Neural progenitor cell (in vitro differentiated cells): ENCODE data around the gene MTIF3. TPM values are rescaled to one million over a fixed set of nuclear protein-coding genes. Genes with fewer than 3 reads are reported as not detected.

ENCODE experiments used
- DNase-seq: peaks from one replicate; pipeline ENCODE4 v3.0.0-alpha.2; 2016; ENCODE audit warnings: low spot score
- H2AFZ ChIP-seq: fragments of 200-600 bp; sonication (generic); replicated peaks from 2 replicates; pipeline ENCODE4 v1.6.1; 2016; ENCODE audit warnings: antibody characterized with exemption
- H3F3A ChIP-seq: fragments of 200-600 bp; sonication (generic); 2 replicates; pipeline ENCODE4 v1.6.1; 2016; ENCODE audit warnings: antibody characterized with exemption, low read depth
- H3K27ac ChIP-seq: fragments of 200-600 bp; sonication (generic); 2 replicates; pipeline ENCODE4 v1.5.1; 2016; ENCODE audit warnings: mild to moderate bottlenecking
- H3K27me3 ChIP-seq: fragments of 200-600 bp; sonication (generic); 2 replicates; pipeline ENCODE4 v1.6.1; 2016; ENCODE audit warnings: mild to moderate bottlenecking, moderate library complexity
- H3K36me3 ChIP-seq: fragments of 200-600 bp; sonication (generic); 2 replicates; pipeline ENCODE4 v1.5.1; 2016
- H3K4me1 ChIP-seq: fragments of 200-600 bp; sonication (generic); 2 replicates; pipeline ENCODE4 v1.6.1; 2016; ENCODE audit warnings: mixed run types
- H3K4me2 ChIP-seq: fragments of 200-600 bp; sonication (generic); 2 replicates; pipeline ENCODE4 v1.6.1; 2016
- H3K4me3 ChIP-seq: fragments of 200-600 bp; sonication (generic); 2 replicates; pipeline ENCODE4 v1.5.1; 2016
- H3K79me2 ChIP-seq: fragments of 200-600 bp; sonication (generic); 2 replicates; pipeline ENCODE4 v1.6.1; 2016; ENCODE audit warnings: low read depth
- H3K9ac ChIP-seq: fragments of 200-600 bp; sonication (generic); 2 replicates; pipeline ENCODE4 v1.6.1; 2016
- H3K9me3 ChIP-seq: fragments of 200-600 bp; sonication (generic); 2 replicates; pipeline ENCODE4 v1.5.1; 2016; ENCODE audit warnings: low read depth
- H4K20me1 ChIP-seq: fragments of 200-600 bp; sonication (generic); 2 replicates; pipeline ENCODE4 v1.6.1; 2016; ENCODE audit warnings: low read depth
- H3K27ac Mint-ChIP-seq: 3 replicates; pipeline ENCODE4 v1.8.0; 2021; ENCODE audit warnings: mixed read lengths
- H3K27me3 Mint-ChIP-seq: 2 replicates; pipeline ENCODE4 v1.8.0; 2022; ENCODE audit warnings: low read depth, mild to moderate bottlenecking, inconsistent platforms, moderate library complexity, mixed read lengths; ENCODE audit not compliant: insufficient read depth
- H3K36me3 Mint-ChIP-seq: 3 replicates; pipeline ENCODE4 v1.8.0; 2021; ENCODE audit warnings: mixed read lengths
- H3K4me1 Mint-ChIP-seq: 3 replicates; pipeline ENCODE4 v1.8.0; 2021; ENCODE audit warnings: mixed read lengths
- H3K4me3 Mint-ChIP-seq: 3 replicates; pipeline ENCODE4 v1.8.0; 2021; ENCODE audit warnings: mild to moderate bottlenecking, moderate library complexity, mixed read lengths
- H3K9me3 Mint-ChIP-seq: 3 replicates; pipeline ENCODE4 v1.8.0; 2020; ENCODE audit warnings: mixed read lengths
- EZH2 ChIP-seq: fragments of 200-600 bp; sonication (generic); IDR thresholded peaks from 2 replicates; pipeline ENCODE4 v1.6.1; 2017; ENCODE audit warnings: antibody characterized with exemption, mild to moderate bottlenecking, moderate library complexity
- EZH2phosphoT487 ChIP-seq: fragments of 200-600 bp; sonication (generic); IDR thresholded peaks from 2 replicates; pipeline ENCODE4 v1.6.1; 2017; ENCODE audit warnings: antibody characterized with exemption
- total RNA-seq: library from RNA; depleted of rRNA; stranded (reverse); fragments of >200 nt; gene quantifications from 2 replicates; pipeline ENCODE4 v1.2.3, GENCODE V29; 2015; ENCODE audit warnings: low replicate concordance
- TF ChIP-seq, protein P1 (sequence below): fragments of 200-600 bp; sonication (generic); IDR thresholded peaks from 2 replicates; pipeline ENCODE4 v1.5.1; 2017; ENCODE audit warnings: antibody characterized with exemption, mild to moderate bottlenecking

Gene MTIF3
- total RNA-seq, 1 donor from 2014 or later: 65.8 TPM

GRCh38 chr13:27398360-27398759 lies 52.0 kb downstream of the MTIF3 start:
- Histone ChIP-seq H3K27me3 (peaks cover 6% of the 10 kb centered on the region), H3K4me3 (no peak overlapping the region), H3K9ac (no peak overlapping the region), H3K79me2 (no peaks in the 10 kb centered on the region), H2AFZ (no peak overlapping the region), H3F3A (no peaks in the 10 kb centered on the region), H4K20me1 (peaks cover 3% of the 10 kb centered on the region), H3K4me1 (peaks cover 15% of the 10 kb centered on the region), H3K9me3 (no peaks in the 10 kb centered on the region), H3K4me2 (no peak overlapping the region), H3K36me3 (no peaks in the 10 kb centered on the region), H3K27ac (no peak overlapping the region)
- TF ChIP-seq EZH2: no peak
- no peak for TF ChIP-seq EZH2phosphoT487
- TF ChIP-seq, protein P1, sequence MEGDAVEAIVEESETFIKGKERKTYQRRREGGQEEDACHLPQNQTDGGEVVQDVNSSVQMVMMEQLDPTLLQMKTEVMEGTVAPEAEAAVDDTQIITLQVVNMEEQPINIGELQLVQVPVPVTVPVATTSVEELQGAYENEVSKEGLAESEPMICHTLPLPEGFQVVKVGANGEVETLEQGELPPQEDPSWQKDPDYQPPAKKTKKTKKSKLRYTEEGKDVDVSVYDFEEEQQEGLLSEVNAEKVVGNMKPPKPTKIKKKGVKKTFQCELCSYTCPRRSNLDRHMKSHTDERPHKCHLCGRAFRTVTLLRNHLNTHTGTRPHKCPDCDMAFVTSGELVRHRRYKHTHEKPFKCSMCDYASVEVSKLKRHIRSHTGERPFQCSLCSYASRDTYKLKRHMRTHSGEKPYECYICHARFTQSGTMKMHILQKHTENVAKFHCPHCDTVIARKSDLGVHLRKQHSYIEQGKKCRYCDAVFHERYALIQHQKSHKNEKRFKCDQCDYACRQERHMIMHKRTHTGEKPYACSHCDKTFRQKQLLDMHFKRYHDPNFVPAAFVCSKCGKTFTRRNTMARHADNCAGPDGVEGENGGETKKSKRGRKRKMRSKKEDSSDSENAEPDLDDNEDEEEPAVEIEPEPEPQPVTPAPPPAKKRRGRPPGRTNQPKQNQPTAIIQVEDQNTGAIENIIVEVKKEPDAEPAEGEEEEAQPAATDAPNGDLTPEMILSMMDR: no peak
- Mint-ChIP-seq H3K4me1 (peaks cover 21% of the 10 kb centered on the region), H3K36me3 (no peaks in the 10 kb centered on the region), H3K4me3 (no peak overlapping the region), H3K27ac (no peak overlapping the region), H3K9me3 (no peaks in the 10 kb centered on the region), H3K27me3 (peaks cover 16% of the 10 kb centered on the region)
- no peak for DNase-seq

DNA sequence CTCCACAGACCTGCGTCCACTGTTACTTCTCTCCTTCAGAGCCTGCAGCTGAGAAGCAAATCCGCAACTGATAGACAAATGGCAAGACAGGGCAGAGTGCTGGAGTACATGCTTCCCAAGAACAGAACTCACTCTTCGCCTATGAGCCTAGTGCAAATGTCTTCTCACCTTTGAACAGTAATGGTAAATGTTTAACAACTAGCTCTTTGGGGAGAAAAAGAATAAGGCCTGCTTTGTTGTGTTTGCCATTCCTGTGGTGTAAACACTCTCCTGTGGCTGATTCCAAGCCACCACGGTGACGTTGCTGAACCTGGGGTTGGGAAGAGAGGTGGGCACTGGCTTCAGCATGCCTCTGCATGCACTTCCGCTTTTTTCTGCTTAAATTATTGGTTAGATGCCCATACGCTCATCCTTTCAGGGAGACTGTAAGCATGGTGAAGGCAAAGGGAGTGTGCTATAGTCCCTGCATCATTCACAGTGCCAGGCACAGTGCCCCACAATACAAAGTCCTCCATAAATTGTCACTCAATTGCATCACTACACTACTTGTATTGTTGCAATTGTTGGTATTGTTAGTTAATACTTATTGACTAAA lies 54.0 kb downstream of the MTIF3 start:
- H3K36me3 Mint-ChIP-seq: no peaks in the 10 kb centered on the region
- H3K4me3 Mint-ChIP-seq: no peak overlapping the region
- no peak overlapping the region for H3K27ac Mint-ChIP-seq

GRCh38 chr13:27395007-27395510 lies 55.3 kb downstream of the MTIF3 start:
- Mint-ChIP-seq H3K27me3 (peaks cover 24% of the 10 kb centered on the region), H3K9me3 (no peaks in the 10 kb centered on the region), H3K4me3 (peak overlapping the region; percentile 27), H3K4me1 (peaks cover 21% of the 10 kb centered on the region), H3K36me3 (no peaks in the 10 kb centered on the region), H3K27ac (peak overlapping the region; percentile 7)
- TF ChIP-seq, protein P1: no peak
- no peak for TF ChIP-seq EZH2
- TF ChIP-seq EZH2phosphoT487: peak; percentile 32
- Histone ChIP-seq H3K27ac (no peak overlapping the region), H2AFZ (no peak overlapping the region), H3K9ac (no peak overlapping the region), H3K4me2 (peak overlapping the region; percentile 43), H3K4me3 (no peak overlapping the region), H3K4me1 (peaks cover 10% of the 10 kb centered on the region), H3K27me3 (peaks cover 6% of the 10 kb centered on the region), H3K36me3 (no peaks in the 10 kb centered on the region), H3K9me3 (no peaks in the 10 kb centered on the region), H4K20me1 (peaks cover 3% of the 10 kb centered on the region), H3F3A (no peaks in the 10 kb centered on the region), H3K79me2 (no peaks in the 10 kb centered on the region)
- DNase-seq: peak; percentile 57

More for the DNA sequence above, 54.0 kb downstream of the MTIF3 start:
- H3K27me3 ChIP-seq: peaks cover 6% of the 10 kb centered on the region
- no peak overlapping the region for H3K4me3 ChIP-seq
- no peak for DNase-seq
- no peak overlapping the region for H2AFZ ChIP-seq
- Mint-ChIP-seq H3K27me3 (peaks cover 20% of the 10 kb centered on the region), H3K9me3 (no peaks in the 10 kb centered on the region), H3K4me1 (peaks cover 16% of the 10 kb centered on the region)
- peaks cover 10% of the 10 kb centered on the region for H3K4me1 ChIP-seq
- H3K36me3 ChIP-seq: no peaks in the 10 kb centered on the region
- no peaks in the 10 kb centered on the region for H3F3A ChIP-seq
- no peak for TF ChIP-seq EZH2
- no peak for TF ChIP-seq EZH2phosphoT487
- TF ChIP-seq, protein P1: no peak
- H3K27ac ChIP-seq: no peak overlapping the region
- peaks cover 3% of the 10 kb centered on the region for H4K20me1 ChIP-seq
- no peak overlapping the region for H3K9ac ChIP-seq
- H3K4me2 ChIP-seq: no peak overlapping the region
- no peaks in the 10 kb centered on the region for H3K79me2 ChIP-seq
- H3K9me3 ChIP-seq: no peaks in the 10 kb centered on the region
